Bronchial epithelial cell (primary cell): ENCODE data around the gene GHRL. TPM values are rescaled to one million over a fixed set of nuclear protein-coding genes. Genes with fewer than 3 reads are reported as not detected.
A peak's percentile ranks its signal among the peaks of the same experiment; 100 is the strongest.
"Not testable (repeated sequence)": the region's sequence is repeated elsewhere in the genome, so short reads cannot be mapped to it uniquely, and the experiment has no call there.

Source experiments
- DNase-seq: peaks from one replicate; pipeline ENCODE4 v3.0.0-alpha.2; 2010; ENCODE audit warnings: low read depth
- FAIRE-seq: peaks from 2 replicates; lab custom pipeline; 2011; peaks lifted over from hg19 to GRCh38; lab: Jason Lieb, UNC
- H3K27me3 ChIP-seq: 2 replicates; pipeline ENCODE4 v1.5.1; 2011; ENCODE audit warnings: low read length; ENCODE audit not compliant: control insufficient read depth, insufficient read depth
- H3K36me3 ChIP-seq: 2 replicates; pipeline ENCODE4 v1.5.1; 2011; ENCODE audit warnings: low read length; ENCODE audit not compliant: control insufficient read depth, insufficient read depth
- H3K4me3 ChIP-seq: 2 replicates; pipeline ENCODE4 v1.5.1; 2011; ENCODE audit warnings: mild to moderate bottlenecking, low read depth, low read length, control low read depth
- total RNA-seq: library from RNA; depleted of rRNA; stranded (reverse); fragments of >200 nt; gene quantifications from 2 replicates; pipeline ENCODE4 v1.2.1, GENCODE V29; 2014
- TF ChIP-seq, protein P1 (sequence below): IDR thresholded peaks from 2 replicates; pipeline ENCODE4 v1.5.1; 2011; ENCODE audit warnings: mild to moderate bottlenecking, moderate library complexity, low read length, control low read depth, inconsistent platforms; ENCODE audit not compliant: insufficient read depth, severe bottlenecking

GHRL gene
- total RNA-seq, 1 donor from 2014 or later: not detected

- peaks cover 3% of the 10 kb centered on the region for H3K36me3 ChIP-seq
- no peak for FAIRE-seq
- TF ChIP-seq, protein P1, sequence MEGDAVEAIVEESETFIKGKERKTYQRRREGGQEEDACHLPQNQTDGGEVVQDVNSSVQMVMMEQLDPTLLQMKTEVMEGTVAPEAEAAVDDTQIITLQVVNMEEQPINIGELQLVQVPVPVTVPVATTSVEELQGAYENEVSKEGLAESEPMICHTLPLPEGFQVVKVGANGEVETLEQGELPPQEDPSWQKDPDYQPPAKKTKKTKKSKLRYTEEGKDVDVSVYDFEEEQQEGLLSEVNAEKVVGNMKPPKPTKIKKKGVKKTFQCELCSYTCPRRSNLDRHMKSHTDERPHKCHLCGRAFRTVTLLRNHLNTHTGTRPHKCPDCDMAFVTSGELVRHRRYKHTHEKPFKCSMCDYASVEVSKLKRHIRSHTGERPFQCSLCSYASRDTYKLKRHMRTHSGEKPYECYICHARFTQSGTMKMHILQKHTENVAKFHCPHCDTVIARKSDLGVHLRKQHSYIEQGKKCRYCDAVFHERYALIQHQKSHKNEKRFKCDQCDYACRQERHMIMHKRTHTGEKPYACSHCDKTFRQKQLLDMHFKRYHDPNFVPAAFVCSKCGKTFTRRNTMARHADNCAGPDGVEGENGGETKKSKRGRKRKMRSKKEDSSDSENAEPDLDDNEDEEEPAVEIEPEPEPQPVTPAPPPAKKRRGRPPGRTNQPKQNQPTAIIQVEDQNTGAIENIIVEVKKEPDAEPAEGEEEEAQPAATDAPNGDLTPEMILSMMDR: no peak
- no peak overlapping the region for H3K4me3 ChIP-seq
- no peak for DNase-seq
- H3K27me3 ChIP-seq: no peaks in the 10 kb centered on the region
Observed at GRCh38 chr3:10269443-10269842, 23.3 kb downstream of the GHRL start.

DNA sequence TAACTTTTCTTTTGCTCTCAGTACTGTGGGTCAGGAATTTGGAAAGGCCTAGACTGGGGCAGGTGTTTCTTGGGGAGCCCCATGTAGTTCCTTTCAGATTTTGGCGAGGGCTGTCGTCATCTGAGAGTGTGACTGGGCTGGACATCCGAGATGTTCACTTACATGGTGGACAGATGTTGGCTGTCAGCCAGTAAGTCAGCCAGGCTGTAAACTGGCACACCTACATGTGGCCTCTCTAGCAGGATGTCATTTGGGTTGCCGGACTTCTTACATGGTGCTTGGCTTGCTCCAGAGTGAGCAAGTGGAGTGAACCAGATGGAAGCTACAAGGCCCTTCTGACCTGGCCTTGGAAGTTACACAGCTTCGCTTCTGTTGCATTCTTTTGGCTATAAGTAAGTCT, 23.8 kb downstream of the GHRL start:
- DNase-seq: no peak
- H3K36me3 ChIP-seq: peaks cover 4% of the 10 kb centered on the region

GRCh38 chr3:10268116-10268515, 24.6 kb downstream of the GHRL start:
- TF ChIP-seq, protein P1: no peak
- FAIRE-seq (no peak), DNase-seq (no peak)
- no peaks in the 10 kb centered on the region for H3K27me3 ChIP-seq
- H3K4me3 ChIP-seq: no peak overlapping the region
- peaks cover 5% of the 10 kb centered on the region for H3K36me3 ChIP-seq

More for the DNA sequence above, 23.8 kb downstream of the GHRL start:
- no peak for FAIRE-seq
- TF ChIP-seq, protein P1: no peak
- no peak overlapping the region for H3K4me3 ChIP-seq
- no peaks in the 10 kb centered on the region for H3K27me3 ChIP-seq

DNA sequence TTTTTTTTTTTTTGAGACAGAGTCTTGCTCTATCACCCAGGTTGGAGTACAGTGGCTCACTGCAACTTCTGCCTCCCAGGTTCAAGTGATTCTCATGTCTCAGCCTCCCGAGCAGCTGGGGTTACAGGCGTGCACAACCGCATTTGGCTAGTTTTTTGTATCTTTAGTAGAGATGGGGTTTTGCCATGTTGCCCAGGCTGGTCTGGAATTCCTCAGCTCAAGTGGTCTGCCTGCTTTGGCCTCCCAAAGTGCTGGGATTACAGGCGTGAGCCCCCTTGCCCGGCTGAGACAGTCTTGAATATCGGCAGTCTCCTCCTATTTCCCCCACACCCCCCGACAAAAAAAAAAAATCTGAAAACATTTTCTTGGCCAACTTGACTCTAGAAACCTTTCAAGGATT, 25.8 kb downstream of the GHRL start:
- H3K27me3 ChIP-seq, DNase-seq, H3K36me3 ChIP-seq, FAIRE-seq, H3K4me3 ChIP-seq: not testable (repeated sequence)

DNA sequence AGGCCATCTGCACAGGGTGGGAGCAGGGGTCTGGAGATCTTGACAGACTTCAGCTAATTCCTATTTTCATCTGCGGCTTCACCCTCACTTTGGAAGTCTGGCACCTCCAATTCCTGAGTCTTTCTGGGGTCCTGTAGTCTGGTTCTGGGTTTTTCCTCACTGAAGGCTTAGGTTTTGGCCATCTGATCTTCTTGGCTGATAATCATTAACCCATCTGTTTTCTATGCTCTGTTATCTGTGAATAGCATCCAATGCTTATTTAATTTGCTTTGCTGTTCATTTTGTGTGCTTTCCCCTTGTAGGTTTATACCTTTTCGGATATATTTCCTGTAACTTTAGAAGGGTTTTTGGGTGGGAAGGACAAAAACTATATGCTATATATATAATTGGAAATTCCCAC, 26.9 kb downstream of the GHRL start:
- no peak for DNase-seq
- Histone ChIP-seq H3K4me3 (no peak overlapping the region), H3K36me3 (peaks cover 5% of the 10 kb centered on the region), H3K27me3 (no peaks in the 10 kb centered on the region)
- FAIRE-seq: no peak
- TF ChIP-seq, protein P1: no peak

DNA sequence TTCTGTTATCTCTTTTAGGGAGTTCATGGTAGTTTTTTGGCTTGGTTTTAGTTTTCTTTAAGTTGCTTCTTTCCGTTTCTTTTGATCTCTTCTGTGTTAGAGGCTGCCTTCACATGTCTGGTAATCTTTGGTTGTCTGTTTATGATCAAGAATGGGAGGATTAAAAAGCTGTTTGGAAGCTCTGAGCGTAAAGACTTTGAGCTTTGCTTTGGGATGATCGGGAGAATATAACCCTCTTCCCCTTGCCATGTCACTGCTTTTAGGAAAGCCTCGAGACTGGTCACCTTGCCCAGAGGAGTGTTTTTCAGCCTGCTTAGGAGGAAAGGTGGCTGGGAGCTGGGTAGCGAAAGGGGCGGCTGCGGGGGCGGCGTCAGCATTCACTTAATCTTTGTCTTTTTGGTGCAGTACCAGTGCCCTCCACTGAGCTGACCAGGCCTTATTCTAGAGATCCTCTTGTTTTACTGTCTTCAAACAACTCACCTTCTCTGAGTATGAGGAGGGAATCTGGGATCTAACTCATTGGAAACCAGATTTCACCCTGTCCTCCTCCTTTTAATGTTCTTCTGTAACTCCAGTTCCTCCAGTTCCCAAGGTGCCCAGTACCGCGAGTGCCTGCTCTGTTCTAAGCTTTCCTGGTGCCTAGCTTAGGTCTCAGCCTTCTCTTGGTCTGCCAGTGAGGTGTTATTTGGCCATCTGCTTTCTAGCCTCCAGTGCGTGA, 28.9 kb downstream of the GHRL start:
- DNase-seq (peak; percentile 29), FAIRE-seq (no peak)
- no peak overlapping the region for H3K4me3 ChIP-seq
- H3K27me3 ChIP-seq: no peaks in the 10 kb centered on the region
- TF ChIP-seq, protein P1: peak; percentile 53
- peaks cover 9% of the 10 kb centered on the region for H3K36me3 ChIP-seq
